SW 1271 (cell line): ENCODE data around the gene FTO.
"Not testable (repeated sequence)": the region's sequence is repeated elsewhere in the genome, so short reads cannot be mapped to it uniquely, and the experiment has no call there.

Source experiments
- DNase-seq, 2 experiments: peaks; one replicate each; lab custom pipeline; 2025; lab: John Stamatoyannopoulos, UW

The FTO gene

GRCh38 chr16:54181683-54182329 lies 477.9 kb downstream of the FTO start:
- not testable (repeated sequence) for DNase-seq

- no peak for DNase-seq
These were observed 481.1 kb downstream of the FTO start for GRCh38 chr16:54185045-54185444.

- DNase-seq = no peak
These were observed 487.2 kb downstream of the FTO start for GRCh38 chr16:54191163-54191562.

GRCh38 chr16:54191592-54191991 lies 487.6 kb downstream of the FTO start:
- DNase-seq = no peak

GRCh38 chr16:54193013-54193664 lies 489.2 kb downstream of the FTO start:
- no peak for DNase-seq

- DNase-seq = peak in 1 of 2 experiments; percentile 4
These were observed 489.8 kb downstream of the FTO start for GRCh38 chr16:54193665-54194333.

GRCh38 chr16:54194334-54194743 lies 490.4 kb downstream of the FTO start:
- DNase-seq = no peak

GRCh38 chr16:54197758-54198157 lies 493.8 kb downstream of the FTO start:
- no peak for DNase-seq

- DNase-seq = no peak
These were observed 495.7 kb downstream of the FTO start for GRCh38 chr16:54199487-54200160.

- DNase-seq = no peak
These were observed 496.2 kb downstream of the FTO start for GRCh38 chr16:54200161-54200534.

GRCh38 chr16:54200720-54201119 lies 496.8 kb downstream of the FTO start:
- no peak for DNase-seq

GRCh38 chr16:54201200-54201599 lies 497.2 kb downstream of the FTO start:
- no peak for DNase-seq
